HepG2 (cell line): ENCODE data around the gene ELOVL2. TPM values are rescaled to one million over a fixed set of nuclear protein-coding genes. Genes with fewer than 3 reads are reported as not detected.

Source experiments
- DBP ChIP-seq: sonication (generic); formaldehyde crosslinking; IDR thresholded peaks from 2 replicates; pipeline ENCODE4 v1.4.0; 2020; ENCODE audit warnings: missing genetic modification reagents; ENCODE audit errors: not compliant biosample characterization
- FOXA3 ChIP-seq: IDR thresholded peaks from 2 replicates; pipeline ENCODE4 v1.6.1; 2016; ENCODE audit warnings: missing genetic modification reagents, missing compliant biosample characterization
- GLI4 ChIP-seq: sonication (generic); formaldehyde crosslinking; IDR thresholded peaks from 2 replicates; pipeline ENCODE4 v1.5.1; 2020; ENCODE audit warnings: missing genetic modification reagents, mild to moderate bottlenecking, moderate library complexity, borderline replicate concordance
- HMGXB4 ChIP-seq, 2 experiments: sonication (generic) in 1 of 2; formaldehyde crosslinking in 1 of 2; IDR thresholded peaks; 2 replicates each; pipeline versions ENCODE4 v1.4.0 to v1.6.1; 2018 to 2020; ENCODE audit warnings: missing genetic modification reagents in 2 of 2, borderline replicate concordance in 1 of 2, low read depth in 1 of 2, mild to moderate bottlenecking in 1 of 2, missing biosample characterization in 1 of 2
- MTA1 ChIP-seq: sonication (generic); formaldehyde crosslinking; IDR thresholded peaks from 2 replicates; pipeline ENCODE4 v1.4.0; 2020; ENCODE audit warnings: missing genetic modification reagents, mild to moderate bottlenecking, borderline replicate concordance
- NONO ChIP-seq, 2 experiments: fragments of 450-650 bp in 1 of 2; sonication (generic) in 1 of 2; formaldehyde crosslinking in 1 of 2; IDR thresholded peaks in 1 of 2; conservative IDR thresholded peaks in 1 of 2; 2 replicates each; pipeline versions ENCODE4 v1.6.1 to v1.8.0; 2017 to 2022; ENCODE audit warnings: mild to moderate bottlenecking in 1 of 2, missing genetic modification reagents in 1 of 2, moderate library complexity in 1 of 2
- RARA ChIP-seq: IDR thresholded peaks from 2 replicates; pipeline ENCODE4 v1.6.1; 2016; ENCODE audit warnings: missing genetic modification reagents, missing compliant biosample characterization
- REST ChIP-seq, 2 experiments: IDR thresholded peaks; 2 replicates each; pipeline ENCODE4 v1.6.1; 2011 to 2012; ENCODE audit warnings: low read length in 2 of 2, borderline replicate concordance in 1 of 2, low read depth in 1 of 2, mild to moderate bottlenecking in 1 of 2, moderate library complexity in 1 of 2
- SKI ChIP-seq: fragments of 450-650 bp; IDR thresholded peaks from one replicate; pipeline ENCODE4 v1.6.1; 2018; ENCODE audit warnings: mild to moderate bottlenecking; ENCODE audit not compliant: partially characterized antibody
- ZFP36L2 ChIP-seq: sonication (generic); formaldehyde crosslinking; IDR thresholded peaks from 2 replicates; pipeline ENCODE4 v1.4.0; 2020; ENCODE audit warnings: missing genetic modification reagents
- ZNF136 ChIP-seq: sonication (generic); formaldehyde crosslinking; IDR thresholded peaks from 2 replicates; pipeline ENCODE4 v1.8.1; 2022; ENCODE audit warnings: low read depth, mild to moderate bottlenecking, moderate library complexity, missing genetic modification reagents
- ZNF230 ChIP-seq: sonication (generic); formaldehyde crosslinking; IDR thresholded peaks from 2 replicates; pipeline ENCODE4 v1.4.0; 2020; ENCODE audit warnings: mild to moderate bottlenecking, missing genetic modification reagents
- polyA plus RNA-seq, 8 experiments: library from polyadenylated mRNA; depleted of rRNA in 3 of 8; stranded (reverse) in 7 of 8; unstranded in 1 of 8; fragments of >200 nt; fragmentation: Illumina TruSeq in 4 of 8; extraction: Trizol in 4 of 8; gene quantifications; 2 replicates each; pipeline versions ENCODE4 v1.2.1 to v1.2.3, GENCODE V29; 2011 to 2016; ENCODE audit warnings: low read depth in 4 of 8, missing spikeins in 1 of 8, mixed read lengths in 1 of 8; ENCODE audit not compliant: insufficient read depth in 1 of 8
- total RNA-seq, 5 experiments: library from RNA; depleted of rRNA; stranded (reverse); fragments of >200 nt; fragmentation: Illumina TruSeq; extraction: Trizol; gene quantifications; 2 replicates each; pipeline ENCODE4 v1.2.3, GENCODE V29; 2016; ENCODE audit warnings: low read depth in 1 of 5
- TF ChIP-seq, protein P1 (sequence below): sonication (generic); formaldehyde crosslinking; IDR thresholded peaks from 2 replicates; pipeline ENCODE4 v1.4.0; 2020; ENCODE audit warnings: mild to moderate bottlenecking, missing genetic modification reagents
- TF ChIP-seq, protein P2 (sequence below): IDR thresholded peaks from 2 replicates; pipeline ENCODE4 v1.6.1; 2018; ENCODE audit warnings: missing genetic modification reagents, mild to moderate bottlenecking, missing compliant biosample characterization

Gene ELOVL2
- total and polyA plus RNA-seq, 2 of the 13 experiments (the other 11 are each of a cell fraction or from before 2014, with no cell fraction given): 43.6 to 65.4 TPM

GRCh38 chr6:11066505-11067347 is 22.6 kb upstream of the ELOVL2 start (continued):
- TF ChIP-seq REST (IDR thresholded peaks at IDR 0.05; ENCODE audit: borderline replicate concordance in 1 of 2, low read depth in 1 of 2, low read length in 2 of 2) (peak in 1 of 2 experiments; percentile 58; a peak in 1 of 4 replicates), DBP (no peak), NONO (IDR thresholded peaks at IDR 0.05) (no peak), NONO (CRISPR knock-in tag; conservative IDR thresholded peaks at IDR 0.05) (0 out of 2 replicates have a peak, but pooled peaks have one; percentile 48), ZNF136 (CRISPR knock-in tag) (peak; percentile 26; the same call in 1 of the 2 replicates), HMGXB4 (CRISPR knock-in tag; IDR thresholded peaks at IDR 0.05; ENCODE audit: borderline replicate concordance in 1 of 2, low read depth in 1 of 2) (peak in 1 of 2 experiments; percentile 47; a peak in 1 of 4 replicates), RARA (peak; percentile 81), MTA1 (CRISPR knock-in tag) (no peak), GLI4 (CRISPR knock-in tag) (peak; percentile 89; the same call in 1 of the 2 replicates), SKI (peak; percentile 76), FOXA3 (CRISPR knock-in tag) (peak; percentile 86), ZFP36L2 (CRISPR knock-in tag) (no peak), ZNF230 (CRISPR knock-in tag) (no peak)
- TF ChIP-seq, protein P1, sequence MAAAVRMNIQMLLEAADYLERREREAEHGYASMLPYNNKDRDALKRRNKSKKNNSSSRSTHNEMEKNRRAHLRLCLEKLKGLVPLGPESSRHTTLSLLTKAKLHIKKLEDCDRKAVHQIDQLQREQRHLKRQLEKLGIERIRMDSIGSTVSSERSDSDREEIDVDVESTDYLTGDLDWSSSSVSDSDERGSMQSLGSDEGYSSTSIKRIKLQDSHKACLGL (CRISPR knock-in tag): no peak
- TF ChIP-seq, protein P2, sequence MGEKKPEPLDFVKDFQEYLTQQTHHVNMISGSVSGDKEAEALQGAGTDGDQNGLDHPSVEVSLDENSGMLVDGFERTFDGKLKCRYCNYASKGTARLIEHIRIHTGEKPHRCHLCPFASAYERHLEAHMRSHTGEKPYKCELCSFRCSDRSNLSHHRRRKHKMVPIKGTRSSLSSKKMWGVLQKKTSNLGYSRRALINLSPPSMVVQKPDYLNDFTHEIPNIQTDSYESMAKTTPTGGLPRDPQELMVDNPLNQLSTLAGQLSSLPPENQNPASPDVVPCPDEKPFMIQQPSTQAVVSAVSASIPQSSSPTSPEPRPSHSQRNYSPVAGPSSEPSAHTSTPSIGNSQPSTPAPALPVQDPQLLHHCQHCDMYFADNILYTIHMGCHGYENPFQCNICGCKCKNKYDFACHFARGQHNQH (CRISPR knock-in tag): peak; percentile 41; the same call in 1 of the 2 replicates
